ENCODE data around the gene RSPH10B. TPM values are rescaled to one million over a fixed set of nuclear protein-coding genes. Genes with fewer than 3 reads are reported as not detected.
"Not testable (repeated sequence)": the region's sequence is repeated elsewhere in the genome, so short reads cannot be mapped to it uniquely, and the experiment has no call there.

The RSPH10B gene
- polyA plus RNA-seq, 4 donors: 0.22 to 1.6 (median 0.60) TPM; not detected in 1

DNA sequence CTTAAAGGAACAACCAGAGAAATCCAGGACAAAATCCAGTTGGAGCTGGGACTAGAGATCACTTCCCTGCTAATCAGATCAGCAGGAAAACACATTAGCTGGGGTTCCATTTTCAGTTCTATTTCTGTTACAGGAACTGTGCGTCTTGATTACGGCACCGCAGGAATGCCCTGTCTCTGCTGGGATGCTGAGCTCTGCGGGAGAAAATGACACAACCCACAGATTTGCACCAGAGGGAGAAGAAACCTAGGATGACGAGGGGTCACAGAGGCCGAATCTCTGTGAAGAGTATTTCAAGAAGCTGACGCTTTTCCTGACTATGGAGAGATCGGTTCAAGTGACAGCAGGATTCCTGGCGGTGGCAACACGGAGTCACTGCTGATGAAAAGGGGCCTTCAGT is 40.2 kb downstream of the RSPH10B start:
- DNase-seq (ENCODE audit: low read depth in 4 of 4, low spot score in 3 of 4): not testable (repeated sequence)

DNA sequence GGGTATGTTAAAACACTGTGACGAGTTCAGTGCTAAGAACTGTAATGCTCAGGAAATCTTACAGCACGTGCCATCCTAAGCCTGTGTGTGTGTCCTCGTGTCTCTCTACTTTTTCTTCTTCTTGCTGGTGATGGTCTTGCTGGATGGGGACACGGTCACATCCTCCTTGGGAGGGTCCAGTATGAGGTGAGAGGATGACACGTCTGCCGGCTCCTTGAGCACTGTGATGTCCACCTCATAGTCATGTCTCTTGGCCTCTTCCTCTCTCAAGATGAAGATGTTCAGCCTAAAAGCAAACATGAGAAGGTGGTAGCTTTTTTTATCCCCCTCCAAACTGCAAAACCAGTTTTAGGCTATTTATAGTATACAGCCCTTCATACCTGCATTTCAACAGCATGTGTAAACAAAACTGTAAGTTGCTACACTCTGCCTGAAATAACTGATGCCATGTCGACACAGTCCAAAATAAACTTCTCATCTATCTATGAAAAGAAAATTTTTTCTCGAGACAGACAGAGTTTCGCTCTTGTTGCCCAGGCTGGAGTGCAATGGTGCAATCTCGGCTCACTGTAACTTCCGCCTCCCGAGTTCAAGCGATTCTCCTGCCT is 44.1 kb downstream of the RSPH10B start:
- DNase-seq (ENCODE audit: low read depth in 4 of 4, low spot score in 3 of 4): not testable (repeated sequence)

DNA sequence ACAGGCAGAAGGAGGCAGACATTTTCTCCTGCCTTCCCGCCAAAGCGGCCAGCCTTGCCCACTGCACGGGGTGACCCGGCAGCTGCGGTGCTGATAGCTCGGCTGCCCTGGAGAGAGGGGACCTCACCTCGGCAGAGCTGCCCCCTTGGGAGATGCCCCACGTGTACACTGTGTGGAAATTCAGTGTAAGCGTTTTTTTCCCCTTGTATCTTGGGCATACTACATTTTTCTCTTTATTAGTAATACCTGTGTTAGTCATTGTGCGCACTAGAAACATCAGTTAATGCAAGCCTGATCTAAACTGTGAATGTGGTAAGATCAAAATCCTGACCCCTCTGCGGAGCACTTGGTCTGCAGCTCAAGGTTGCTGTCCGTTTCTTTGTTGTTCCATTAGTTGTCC is 45.9 kb downstream of the RSPH10B start:
- not testable (repeated sequence) for DNase-seq (ENCODE audit: low read depth in 4 of 4, low spot score in 3 of 4)

DNA sequence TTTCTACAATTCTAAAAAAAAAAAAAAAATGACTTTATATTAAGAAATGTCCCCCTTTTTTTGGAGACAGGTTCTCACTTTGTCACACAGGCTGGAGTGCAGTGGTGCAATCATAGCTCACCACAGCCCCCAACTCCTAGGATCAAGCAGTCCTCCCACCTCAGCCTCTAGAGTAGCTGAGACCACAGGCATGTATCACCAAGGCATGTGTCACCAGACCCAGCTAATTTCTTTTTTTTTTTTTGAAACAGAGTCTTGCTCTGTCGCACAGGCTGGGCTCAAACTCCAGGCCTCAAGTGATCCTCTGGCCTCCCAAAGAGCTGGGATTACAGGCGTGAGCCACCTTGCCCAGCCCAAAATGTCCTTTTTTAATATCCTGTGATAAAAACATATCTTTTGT is 46.3 kb downstream of the RSPH10B start:
- not testable (repeated sequence) for DNase-seq (ENCODE audit: low read depth in 4 of 4, low spot score in 3 of 4)

DNA sequence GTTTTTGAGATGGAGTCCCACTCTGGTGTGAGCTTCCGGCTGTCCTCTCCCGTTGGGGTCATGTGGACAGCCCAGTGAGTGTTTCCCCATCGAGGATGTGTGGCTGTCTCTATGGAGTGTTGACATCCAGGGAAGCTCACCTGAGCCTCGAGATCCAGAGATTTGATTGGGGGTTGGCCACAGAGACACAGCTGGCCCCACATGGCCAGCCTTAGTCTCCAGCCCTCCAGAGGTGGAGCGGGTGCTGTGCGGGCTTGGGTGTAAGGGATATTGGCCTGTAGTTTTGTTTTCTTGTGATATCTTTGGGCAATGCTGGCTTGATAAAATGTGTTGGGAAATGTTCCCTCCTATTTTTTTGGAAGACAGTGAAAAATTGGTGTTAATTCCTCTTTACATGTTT is 54.0 kb downstream of the RSPH10B start:
- DNase-seq (ENCODE audit: low read depth in 4 of 4, low spot score in 3 of 4): not testable (repeated sequence)

DNA sequence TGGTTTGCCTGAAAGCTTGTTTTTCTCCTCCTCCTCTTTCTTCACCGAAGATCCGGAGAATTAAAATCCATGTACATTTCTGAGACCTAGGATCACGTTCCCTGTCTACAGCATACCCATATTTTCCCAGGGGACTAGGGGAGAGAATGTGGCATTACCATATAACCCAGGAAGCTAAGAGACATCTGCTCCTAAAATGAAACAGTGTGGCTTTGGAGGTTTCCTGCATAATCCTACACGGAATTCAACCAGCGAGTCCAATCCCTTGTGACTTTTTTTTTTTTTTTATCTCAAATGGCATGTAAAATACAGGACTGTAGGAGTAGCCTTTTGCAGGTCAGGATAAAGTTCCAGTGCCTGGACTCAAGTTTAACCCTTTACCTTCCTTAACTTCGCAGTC is 61.7 kb downstream of the RSPH10B start:
- DNase-seq (ENCODE audit: low read depth in 4 of 4, low spot score in 3 of 4): not testable (repeated sequence)

DNA sequence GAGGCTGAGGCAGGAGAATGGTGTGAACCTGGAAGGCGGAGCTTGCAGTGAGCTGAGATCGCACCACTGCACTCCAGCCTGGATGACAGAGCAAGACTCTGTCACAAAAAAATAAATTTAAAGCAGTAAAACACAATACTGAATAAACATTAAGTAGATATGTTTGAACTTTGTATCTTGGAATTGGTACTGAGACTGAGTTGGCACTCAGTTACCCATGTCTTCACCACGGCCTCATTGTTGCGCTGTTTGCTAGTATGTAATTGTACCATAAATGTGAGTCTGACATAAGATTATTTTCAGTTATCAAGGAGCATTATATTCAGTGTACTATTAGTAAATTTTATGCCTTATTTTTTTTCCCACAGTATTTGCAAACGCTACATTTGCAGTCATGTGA is 65.8 kb downstream of the RSPH10B start:
- DNase-seq (ENCODE audit: low read depth in 4 of 4, low spot score in 3 of 4): not testable (repeated sequence)

DNA sequence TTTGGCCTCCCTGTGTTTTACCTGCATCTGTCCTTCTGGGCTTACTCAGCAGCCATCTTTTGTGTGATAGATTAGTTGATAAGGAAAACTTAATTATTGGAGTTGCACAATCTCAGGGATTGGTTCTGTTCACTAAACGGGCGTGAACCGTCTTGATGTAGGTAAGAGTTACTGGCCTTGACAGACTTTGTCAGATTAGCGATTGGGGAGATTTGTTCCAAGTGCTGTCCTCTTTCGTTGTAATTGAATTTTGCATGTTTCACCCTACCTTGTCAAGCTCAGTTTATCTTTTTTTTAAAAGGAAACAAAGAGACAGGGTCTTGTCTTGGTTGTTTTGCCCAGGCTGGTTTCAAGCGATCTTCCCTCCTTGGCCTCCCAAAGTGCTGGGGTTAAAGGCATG is 67.5 kb downstream of the RSPH10B start:
- DNase-seq (ENCODE audit: low read depth in 4 of 4, low spot score in 3 of 4): not testable (repeated sequence)

DNA sequence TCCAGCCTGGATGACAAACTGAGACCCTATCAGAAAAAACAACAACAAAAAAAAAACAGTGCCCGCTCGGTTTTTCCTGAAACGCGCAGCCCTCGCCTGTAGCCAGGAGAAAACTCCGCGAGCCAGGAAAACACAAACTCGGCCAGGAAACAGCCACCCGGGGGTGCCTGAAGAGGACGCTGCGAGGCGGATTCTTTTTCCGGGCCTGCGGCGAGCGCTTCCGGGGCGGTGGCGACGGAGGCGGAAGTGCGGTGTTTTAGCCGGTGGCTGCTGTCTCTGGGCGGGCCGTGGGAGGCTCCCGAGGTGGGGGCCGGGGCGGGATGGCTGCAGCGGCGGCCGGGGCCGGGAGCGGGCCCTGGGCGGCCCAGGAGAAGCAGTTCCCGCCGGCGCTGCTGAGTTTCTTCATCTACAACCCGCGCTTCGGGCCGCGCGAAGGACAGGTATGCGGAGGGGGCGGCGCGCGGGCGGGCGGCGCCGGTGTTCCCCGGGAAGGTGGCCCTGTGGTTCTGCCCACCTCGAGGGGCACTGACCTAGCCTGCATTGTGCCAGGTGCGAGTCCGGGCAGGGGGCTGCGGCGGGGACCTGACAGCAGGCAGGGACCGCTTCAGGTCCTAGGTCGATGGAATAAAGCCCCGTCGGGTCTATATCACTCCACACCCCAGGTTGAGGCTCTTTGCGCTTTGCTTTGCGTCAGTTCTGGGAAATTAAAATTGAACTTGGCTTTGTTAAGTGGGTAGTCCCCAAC is 71.8 kb downstream of the RSPH10B start, which contains the start of gene CCZ1:
Gene CCZ1, plus strand, starts transcription at position 254 of the 745 bp plus-strand sequence. Its CDS starts 67 bp downstream, at position 321.
- peak in 3 of 4 donors; percentile 8 to 33 (median 12) for DNase-seq (ENCODE audit: low read depth in 4 of 4, low spot score in 3 of 4)

DNA sequence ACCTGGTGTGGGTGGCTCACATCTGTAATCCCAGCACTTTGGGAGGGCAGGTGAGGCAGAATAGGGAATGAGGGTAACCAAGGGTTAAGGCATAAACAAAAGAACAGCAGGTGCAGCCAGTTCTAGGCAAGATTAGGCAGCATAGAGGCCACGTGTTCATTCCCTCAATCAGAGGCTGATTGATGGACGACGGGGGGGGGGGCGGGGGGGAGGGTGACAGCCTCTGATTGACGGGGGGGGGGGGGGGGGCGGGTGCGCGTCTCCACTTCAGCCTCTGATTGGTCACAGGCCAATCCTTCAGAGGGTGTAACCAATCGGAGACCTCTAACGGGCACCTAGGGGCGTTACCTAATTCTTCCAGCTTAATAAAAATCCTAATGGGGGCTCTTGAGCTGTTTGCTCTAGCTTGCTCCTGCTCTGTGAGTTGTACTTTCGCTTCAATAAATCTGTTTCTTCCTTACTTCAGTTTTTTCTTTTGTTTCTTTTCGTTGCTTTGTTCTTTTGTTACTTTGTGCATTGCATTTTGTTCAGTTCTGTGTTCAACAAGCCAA is 73.0 kb downstream of the RSPH10B start:
- not testable (repeated sequence) for DNase-seq (ENCODE audit: low read depth in 4 of 4, low spot score in 3 of 4)

DNA sequence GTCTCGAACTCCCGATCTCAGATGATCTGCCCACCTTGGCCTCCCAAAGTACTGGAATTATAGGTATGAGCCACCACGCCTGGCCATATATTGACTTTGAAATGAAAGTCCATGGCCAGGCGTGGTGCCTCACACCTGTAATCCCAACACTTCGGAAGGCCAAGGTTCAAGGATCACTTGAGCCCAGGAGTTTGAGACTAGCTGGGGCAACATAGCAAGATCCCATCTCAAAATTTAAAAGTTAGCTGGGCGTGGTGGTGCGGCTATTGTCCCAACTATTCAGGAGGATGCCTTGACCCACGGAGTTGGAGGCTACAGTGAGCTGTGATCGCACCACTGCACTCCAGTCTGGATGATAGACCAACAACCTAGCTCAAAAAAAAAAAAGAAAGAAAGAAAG is 78.0 kb downstream of the RSPH10B start:
- DNase-seq (ENCODE audit: low read depth in 4 of 4, low spot score in 3 of 4): no peak

DNA sequence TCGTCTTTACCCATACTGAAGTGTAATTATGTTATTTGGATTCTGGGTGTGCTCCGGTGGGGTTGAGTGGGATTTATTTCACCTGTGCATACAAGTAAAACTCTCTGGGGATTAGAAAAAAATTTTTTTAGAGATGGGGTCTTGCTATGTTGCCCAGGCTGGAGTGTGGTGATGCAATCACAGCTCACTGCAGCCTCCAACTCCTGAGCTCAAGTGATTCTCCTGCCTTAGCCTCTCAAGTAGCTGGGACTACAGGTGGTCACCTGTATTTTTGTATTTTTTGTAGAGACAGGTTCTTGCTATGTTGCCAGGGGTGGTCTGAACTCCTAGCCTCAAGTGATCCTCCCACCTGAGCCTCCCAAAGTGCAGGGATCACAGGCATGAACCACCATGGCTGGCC is 80.2 kb downstream of the RSPH10B start:
- not testable (repeated sequence) for DNase-seq (ENCODE audit: low read depth in 4 of 4, low spot score in 3 of 4)

DNA sequence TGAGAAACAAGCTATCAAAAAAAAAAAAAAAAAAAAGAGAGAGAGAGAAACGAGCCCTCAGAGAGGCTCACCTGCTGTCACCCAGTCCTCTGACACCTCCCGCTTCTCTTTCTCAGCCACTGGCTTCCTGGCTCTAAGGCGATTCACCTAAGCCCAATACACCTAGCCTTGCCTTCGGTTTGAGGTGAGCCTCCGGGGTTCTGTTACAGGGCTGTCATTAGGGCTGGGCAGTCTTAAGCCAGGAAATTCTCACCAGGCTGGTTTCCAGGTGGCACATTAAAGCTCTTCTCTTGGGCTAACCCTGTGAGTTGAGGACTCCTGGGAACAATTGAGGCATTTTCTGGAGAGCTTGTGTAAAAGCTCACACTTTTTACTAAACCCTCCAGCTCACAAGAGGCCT is 82.5 kb downstream of the RSPH10B start:
- DNase-seq (ENCODE audit: low read depth in 4 of 4, low spot score in 3 of 4): not testable (repeated sequence)

DNA sequence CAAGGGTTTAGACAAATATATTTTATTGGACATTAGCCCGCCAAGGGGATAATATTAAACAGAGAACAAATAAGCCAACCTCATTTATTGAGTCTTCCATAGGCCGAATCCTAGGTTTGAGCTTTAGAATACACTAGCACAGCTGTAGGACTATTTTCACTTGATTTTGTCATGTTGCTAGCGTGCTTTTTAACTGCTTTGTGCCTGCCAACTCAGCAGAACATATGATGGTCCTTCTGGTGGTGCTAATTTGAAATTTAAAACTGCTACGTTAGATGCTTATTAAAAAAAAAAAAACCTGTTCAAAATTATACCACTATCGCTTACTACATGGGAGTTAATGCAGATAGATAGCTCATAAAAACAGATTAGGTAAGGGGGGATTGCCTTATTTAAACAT is 86.1 kb downstream of the RSPH10B start:
- not testable (repeated sequence) for DNase-seq (ENCODE audit: low read depth in 4 of 4, low spot score in 3 of 4)

DNA sequence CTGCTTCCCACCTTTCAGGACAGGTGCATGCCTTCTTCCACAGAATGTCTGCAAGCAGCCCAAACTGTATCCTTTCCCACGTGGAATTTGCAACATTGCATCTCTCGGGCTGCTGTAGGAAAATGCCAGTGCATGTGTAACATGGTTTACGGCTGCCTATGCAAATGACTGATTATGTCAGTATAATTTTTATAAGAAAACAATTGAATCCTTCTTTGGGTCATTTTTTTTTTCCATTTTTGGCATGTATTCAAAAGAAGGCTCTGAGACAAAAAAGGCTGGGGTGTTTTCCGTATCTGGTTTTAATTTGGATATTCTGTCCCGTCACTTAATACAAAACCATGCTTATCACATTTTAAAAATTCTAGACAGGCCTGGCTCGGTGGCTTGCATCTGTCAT is 90.4 kb downstream of the RSPH10B start:
- DNase-seq (ENCODE audit: low read depth in 4 of 4, low spot score in 3 of 4): not testable (repeated sequence)

DNA sequence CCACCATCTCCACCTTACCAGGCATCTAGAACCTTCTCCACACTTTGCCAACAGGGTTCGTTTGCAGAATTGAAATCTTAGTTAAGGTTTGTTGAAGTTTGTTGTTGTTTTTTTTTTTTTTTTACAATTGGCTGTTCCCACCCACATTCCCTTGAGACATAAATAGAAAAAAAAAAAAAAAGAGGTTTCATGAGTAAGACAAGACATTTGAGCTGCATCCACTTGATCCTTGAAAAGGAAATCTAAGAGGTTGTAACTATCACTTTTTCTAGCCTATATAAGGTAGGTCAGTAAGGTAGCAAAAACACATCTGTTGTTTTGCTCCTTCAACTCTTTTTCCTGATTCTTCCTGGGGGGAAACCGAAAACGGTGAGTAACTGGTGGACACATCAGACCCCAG is 90.9 kb downstream of the RSPH10B start:
- not testable (repeated sequence) for DNase-seq (ENCODE audit: low read depth in 4 of 4, low spot score in 3 of 4)

Other genes starting within 250 kb of the RSPH10B start
- 10 to 100 TPM; 30.7 to 35.7 (median 35.0) TPM for gene RNF216, start 189.0 kb downstream of the RSPH10B start, polyA plus RNA-seq (ENCODE audit: insufficient read length in 4 of 4)
- gene OCM, start 89.9 kb downstream of the RSPH10B start, polyA plus RNA-seq (ENCODE audit: insufficient read length in 4 of 4): under 1 TPM in 3 of 4 donors, not detected in 1; 0.29 to 0.87 (median 0.49) TPM
- gene CCZ1, start 72.0 kb downstream of the RSPH10B start, polyA plus RNA-seq (ENCODE audit: insufficient read length in 4 of 4): 100 to 1,000 TPM in 1 of 4 donors, 10 to 100 TPM in 3; 85.9 to 101 (median 94.8) TPM
- gene PMS2, start 38.4 kb upstream of the RSPH10B start, polyA plus RNA-seq (ENCODE audit: insufficient read length in 4 of 4): 10 to 100 TPM; 15.8 to 23.6 (median 22.2) TPM
- gene AIMP2, start 38.6 kb upstream of the RSPH10B start, polyA plus RNA-seq (ENCODE audit: insufficient read length in 4 of 4): 10 to 100 TPM; 11.7 to 27.1 (median 23.3) TPM
- 1 to 10 TPM in 3 of 4 donors, under 1 TPM in 1; 0.64 to 2.8 (median 1.5) TPM for gene ANKRD61, start 60.7 kb upstream of the RSPH10B start, polyA plus RNA-seq (ENCODE audit: insufficient read length in 4 of 4)
- 100 to 1,000 TPM; 113 to 126 (median 120) TPM for gene EIF2AK1, start 88.5 kb upstream of the RSPH10B start, polyA plus RNA-seq (ENCODE audit: insufficient read length in 4 of 4)
- 10 to 100 TPM; 18.3 to 23.8 (median 20.4) TPM for gene USP42, start 134.3 kb upstream of the RSPH10B start, polyA plus RNA-seq (ENCODE audit: insufficient read length in 4 of 4)